OCI-LY7 (cell line): Measurements from ENCODE around the gene TMEM63A.

Source experiments
- CTCF ChIP-seq: fragments of 200-600 bp; sonication (generic); conservative IDR thresholded peaks from 2 replicates; pipeline ENCODE4 v1.5.1; 2014; ENCODE audit warnings: mild to moderate bottlenecking, antibody characterized with exemption, low read length, moderate library complexity, mixed read lengths
- EZH2phosphoT487 ChIP-seq: fragments of 200-600 bp; sonication (generic); IDR thresholded peaks from 2 replicates; pipeline ENCODE4 v1.6.1; 2018; ENCODE audit warnings: low read depth, borderline replicate concordance, mild to moderate bottlenecking, mixed run types, antibody characterized with exemption, low read length, moderate library complexity, mixed read lengths

DNA sequence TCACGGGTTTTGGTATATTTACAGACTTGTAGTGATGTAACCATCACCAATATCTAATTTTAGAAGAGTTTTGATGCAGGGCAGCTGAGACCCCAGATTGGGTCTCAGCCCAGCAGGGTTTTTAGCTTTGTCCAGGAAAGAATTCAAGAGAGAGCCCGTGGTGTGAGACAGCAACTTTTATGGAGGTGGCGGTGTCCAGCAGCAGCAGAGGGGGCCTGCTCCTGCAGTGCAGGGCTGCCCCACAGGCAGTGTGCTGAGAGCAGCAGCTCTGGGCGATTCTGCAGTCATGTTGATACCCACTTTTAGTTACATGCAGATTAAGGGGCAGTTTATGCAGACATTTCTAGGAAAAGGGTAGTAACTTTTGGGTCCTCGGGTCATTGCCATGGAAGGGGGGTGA lies 74.0 kb downstream of the TMEM63A start:
- TF ChIP-seq CTCF (no peak), EZH2phosphoT487 (no peak)
